ENCODE data around the gene TBCCD1.
"Not testable (repeated sequence)": the region's sequence is repeated elsewhere in the genome, so short reads cannot be mapped to it uniquely, and the experiment has no call there.

TBCCD1 gene

DNA sequence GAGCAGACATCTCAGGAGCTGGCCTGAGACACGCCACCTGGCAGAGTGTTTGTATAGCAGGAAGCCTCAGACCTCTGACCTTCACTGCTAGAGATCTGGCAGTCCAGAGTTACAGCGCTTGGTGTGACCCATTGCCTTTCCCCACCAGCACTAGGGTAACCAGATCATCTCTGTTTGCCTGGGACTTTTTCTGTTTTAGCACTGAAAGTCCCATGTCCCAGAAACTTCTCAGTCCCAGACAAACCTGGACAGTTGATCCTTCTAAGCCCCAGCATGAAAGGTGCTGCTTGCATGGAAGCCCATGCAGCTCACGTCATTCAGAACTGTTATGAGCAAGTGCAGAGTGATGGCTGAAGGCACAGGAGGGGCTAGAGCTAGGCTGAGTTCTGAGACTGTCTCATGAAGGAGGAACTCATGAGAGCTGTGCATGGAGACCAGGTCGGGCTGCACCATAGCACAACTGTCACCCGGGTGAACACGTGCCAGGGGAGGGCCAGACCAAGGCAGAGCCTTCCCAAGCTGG is 27.5 kb upstream of the TBCCD1 start:
- DNase-seq, result no peak

DNA sequence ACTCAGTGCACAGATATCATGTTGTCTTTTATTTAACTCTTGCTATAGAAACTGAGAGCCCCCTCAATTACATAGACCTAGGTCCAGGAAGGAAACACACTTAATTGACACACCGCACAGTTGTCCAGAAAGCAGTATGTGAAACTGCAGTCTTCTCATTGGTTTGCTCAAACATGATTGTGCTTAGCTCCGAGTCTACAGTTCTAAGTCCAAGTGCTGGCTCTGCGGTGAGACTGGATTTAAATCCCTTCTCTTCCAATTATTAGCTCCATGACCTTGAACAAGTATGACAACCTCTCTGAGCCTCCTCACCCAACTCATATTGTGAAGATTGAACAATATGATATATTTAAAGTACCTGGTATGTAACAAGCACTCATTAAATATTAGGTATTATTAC is 26.7 kb upstream of the TBCCD1 start:
- no peak for DNase-seq

DNA sequence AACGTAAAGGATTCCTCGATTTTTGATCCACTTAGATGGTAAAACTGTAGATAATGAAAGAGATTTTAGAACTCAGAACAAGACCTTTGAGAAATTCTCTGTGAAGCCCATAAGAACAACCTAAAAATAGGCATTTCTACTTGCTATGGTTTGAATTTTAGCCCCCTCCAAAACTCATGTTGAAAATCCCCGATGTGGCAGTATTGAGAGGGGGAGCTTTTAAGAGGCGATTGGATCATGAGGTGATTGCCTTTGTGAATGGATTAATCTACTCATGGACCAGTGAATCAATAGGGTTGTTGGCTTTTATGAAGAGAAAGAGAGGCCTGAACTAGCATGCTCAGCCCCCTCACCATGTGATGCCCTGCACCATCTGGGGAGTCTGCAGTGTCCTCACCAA is 25.5 kb upstream of the TBCCD1 start:
- DNase-seq, result no peak

DNA sequence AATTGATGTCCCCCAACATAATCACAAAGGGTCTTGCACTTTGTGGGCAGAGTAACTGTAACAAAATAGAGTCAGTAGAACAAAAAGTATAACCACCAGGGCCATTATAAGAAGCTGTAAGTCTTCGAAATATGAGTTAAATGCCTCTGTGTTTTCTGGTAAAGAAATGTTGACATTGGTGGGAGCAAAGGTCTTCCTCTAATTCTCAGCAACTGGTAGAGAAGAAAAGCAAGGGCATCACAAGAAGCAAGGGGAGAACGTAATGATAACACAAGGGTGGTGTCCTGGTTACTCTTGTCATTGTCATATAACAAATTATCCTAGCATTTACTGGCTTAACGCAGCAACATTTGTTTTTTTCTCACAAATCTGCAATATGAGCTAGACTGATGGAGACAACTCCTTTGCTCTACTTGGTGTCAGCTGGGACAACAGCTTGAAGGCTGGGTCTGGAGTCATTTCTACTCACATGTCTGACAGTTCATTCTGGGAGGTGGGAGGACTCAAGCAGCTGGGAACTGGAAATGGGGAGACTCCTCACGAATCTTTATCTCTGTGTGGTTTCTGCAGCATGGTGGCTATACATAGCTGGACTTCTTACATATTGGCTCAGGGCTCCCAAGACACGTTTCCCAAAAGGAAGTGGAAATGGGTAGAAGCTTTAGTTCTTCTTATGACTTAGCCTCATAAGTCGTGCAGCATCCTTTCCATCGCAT is 23.6 kb upstream of the TBCCD1 start:
- DNase-seq, result peak; percentile 10

DNA sequence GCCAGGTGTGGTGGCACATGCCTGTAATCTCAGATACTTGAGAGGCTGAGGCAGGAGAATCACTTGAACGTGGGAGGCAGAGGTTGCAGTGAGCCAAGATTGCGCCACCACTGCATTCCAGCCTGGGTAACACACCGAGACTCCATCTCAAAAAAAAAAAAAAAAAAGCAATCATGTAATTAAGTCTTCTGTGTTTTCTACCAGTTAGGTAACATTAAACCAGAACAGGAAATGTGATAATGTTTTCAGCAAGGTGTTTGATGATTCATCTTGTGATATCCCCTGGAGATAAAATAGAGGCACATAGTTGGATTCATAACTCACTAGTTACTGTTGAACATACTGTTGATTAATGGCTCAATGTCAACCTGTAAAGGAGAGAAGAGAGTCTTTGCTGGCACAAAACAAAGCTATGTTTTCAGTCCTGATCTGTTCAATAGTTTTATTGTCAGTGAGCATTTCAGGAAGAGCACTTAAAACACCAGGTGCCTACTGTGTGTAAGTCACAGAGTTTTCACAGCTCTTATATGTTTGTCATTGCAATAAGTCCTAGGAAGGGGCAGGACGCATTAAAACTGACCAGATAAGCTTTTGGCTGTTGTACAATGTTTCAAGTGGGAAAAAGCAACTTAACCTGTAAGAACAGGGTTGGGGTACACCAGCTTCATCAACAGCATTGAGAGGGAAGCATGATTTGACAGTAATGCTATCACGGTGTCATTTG is 22.9 kb upstream of the TBCCD1 start:
- no peak for DNase-seq

DNA sequence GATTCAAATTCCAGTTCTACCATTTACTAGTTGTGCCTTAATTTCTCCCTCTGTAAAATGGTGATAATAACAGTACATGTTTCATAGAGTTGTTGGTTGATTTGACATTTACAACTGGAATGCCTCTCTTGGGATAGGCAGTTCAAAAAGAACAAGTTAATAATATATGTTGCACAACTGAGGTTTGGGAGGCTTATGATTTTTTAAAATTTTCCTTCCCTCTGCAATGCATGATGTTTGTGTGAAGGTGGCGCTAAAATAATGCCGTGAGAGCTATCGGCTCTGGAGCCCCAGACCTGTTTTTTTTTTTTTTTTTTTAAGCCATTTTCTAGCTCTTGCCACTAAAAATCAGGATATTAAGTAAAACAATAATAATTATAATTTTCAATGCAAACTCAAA is 22.0 kb upstream of the TBCCD1 start:
- peak; percentile 39 for DNase-seq

DNA sequence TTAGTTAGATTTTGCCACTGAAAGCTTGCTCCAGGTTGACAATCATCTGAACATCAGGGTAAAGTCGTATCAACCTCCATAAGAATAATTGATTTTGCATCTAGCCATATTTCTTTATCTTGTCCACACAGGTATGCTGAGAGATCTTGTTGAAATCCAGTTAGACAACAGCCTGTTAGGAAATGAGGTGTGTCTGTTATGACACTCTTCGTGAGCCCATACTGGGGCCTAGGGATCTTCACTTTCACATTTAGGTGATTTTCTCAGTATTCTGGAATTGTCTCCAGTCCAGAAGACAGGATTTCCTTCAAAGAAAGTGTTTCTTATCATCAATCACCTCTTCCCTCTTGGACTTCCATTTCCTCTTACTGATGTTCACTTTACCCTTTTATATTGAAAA is 21.5 kb upstream of the TBCCD1 start:
- DNase-seq, result no peak

DNA sequence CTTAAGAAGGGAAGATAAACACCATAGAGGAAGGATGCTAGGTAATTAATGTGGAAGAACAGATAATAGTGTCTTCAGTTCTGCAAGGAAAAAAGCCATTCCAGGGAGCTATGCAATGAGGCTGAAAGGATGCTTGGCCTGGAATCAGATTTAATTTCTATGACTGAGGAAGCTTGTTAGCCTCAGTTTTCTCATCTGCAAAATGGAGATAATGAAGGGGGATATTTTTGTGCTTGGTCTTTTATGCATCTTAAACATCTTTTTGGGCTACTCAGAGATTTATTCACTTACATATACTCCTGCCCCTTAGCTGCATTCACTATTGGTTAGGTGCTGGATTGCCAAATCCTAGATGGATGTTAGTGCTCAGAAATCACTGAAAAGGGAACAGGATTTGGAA is 20.0 kb upstream of the TBCCD1 start:
- DNase-seq, result no peak

DNA sequence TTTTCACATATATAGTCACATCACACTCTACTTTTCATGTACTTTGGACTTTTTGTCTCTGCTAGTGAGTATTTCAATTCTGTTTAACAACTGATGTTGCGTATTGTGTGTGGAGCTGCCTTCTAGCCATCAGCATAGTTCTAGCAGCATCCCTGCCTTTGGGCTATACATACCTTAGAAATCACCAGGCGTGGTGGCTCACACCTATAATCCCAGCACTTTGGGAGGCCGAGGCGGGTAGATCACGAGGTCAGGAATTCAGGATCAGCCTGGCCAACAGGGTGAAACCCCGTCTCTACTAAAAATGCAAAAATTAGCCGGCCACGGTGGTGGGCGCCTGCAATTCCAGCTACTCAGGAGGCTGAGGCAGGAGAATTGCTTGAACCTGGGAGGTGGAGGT is 19.1 kb upstream of the TBCCD1 start:
- not testable (repeated sequence) for DNase-seq

DNA sequence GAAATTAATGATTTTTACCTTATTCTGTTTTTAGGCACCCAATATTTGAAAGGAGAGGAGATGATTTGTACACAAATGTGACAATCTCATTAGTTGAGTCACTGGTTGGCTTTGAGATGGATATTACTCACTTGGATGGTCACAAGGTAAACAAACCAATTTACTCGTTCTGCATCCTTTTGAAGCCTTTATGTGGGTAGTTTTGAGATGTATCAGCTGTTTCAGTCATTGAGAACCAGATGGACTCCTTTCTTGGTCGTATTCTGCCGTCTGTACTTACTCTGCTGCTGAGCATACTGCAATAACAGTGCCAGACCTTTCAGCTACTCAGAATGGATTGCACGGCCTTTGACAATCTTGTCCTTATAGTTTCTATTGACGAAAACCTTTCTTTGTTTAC is 16.7 kb upstream of the TBCCD1 start:
- no peak for DNase-seq

DNA sequence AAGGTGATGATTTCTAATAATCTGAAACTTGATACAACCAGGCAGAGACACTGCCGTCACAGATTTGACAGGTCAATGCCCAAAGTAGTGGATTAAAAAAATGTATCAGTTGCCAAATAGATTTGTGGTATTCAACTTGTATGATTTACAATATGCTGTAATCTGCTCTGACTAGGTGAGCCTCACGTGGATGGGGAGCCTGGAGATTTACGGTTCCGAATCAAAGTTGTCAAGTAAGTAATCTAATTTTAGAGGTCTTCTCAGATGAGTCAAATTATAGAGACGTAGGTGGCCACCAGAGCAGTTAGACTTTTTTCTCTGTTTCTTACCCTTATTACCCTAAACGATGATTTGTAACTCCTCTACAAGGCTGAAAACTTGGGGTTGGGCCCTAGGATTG is 15.4 kb upstream of the TBCCD1 start:
- no peak for DNase-seq

DNA sequence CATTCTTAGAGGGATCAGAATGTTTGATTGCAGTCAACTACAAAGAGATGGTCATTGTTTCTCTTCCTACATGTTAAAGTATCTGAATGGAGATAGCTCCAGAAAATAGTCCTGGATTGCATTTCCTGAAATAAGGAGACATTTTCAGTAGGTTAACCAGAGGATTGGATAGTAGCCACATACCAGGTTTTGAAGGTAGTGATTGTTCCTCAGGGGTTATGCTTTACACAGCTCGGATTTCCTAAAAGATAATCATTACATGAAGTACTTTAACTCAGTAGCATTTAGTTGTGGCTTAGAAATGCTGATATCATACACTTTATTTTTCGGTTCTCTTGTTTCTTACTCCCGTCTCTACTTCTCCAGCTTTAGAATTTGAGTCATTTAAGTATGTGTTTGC is 13.6 kb upstream of the TBCCD1 start:
- DNase-seq, result no peak

DNA sequence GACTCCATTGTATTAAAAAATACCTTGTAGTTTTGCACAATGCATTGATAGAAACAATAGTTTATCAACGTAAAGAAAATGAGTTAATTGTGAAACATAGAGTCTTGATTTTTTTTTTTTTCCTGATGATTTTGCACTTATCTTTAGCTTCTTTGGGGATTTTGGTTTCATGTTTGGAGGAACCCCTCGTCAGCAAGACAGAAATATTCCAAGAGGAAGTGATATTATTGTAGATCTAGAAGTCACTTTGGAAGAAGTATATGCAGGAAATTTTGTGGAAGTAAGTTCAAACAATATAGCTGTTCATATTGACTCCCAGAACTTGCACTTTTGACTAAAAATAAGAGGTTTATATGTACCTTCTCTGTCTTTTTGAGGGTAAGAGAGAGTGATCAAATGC is 10.4 kb upstream of the TBCCD1 start:
- DNase-seq, result no peak

DNA sequence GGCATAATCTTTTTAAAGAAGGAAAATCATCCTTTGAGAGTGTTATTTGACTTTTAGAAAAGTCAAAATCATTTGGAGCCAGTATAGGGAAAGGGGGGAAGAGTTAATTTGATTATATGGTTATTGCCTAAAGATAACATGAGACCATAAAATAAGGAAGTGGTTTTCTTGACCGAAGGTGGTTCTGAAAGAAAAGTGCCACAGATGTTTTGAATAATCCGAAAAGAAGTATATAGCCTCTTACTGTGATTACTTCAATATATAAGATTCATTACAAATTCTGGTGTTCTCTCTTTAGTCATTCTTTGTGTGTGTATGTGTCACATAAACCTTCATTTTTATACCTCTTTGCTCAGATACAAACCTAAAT is 4.5 kb upstream of the TBCCD1 start:
- peak; percentile 33 for DNase-seq

DNA sequence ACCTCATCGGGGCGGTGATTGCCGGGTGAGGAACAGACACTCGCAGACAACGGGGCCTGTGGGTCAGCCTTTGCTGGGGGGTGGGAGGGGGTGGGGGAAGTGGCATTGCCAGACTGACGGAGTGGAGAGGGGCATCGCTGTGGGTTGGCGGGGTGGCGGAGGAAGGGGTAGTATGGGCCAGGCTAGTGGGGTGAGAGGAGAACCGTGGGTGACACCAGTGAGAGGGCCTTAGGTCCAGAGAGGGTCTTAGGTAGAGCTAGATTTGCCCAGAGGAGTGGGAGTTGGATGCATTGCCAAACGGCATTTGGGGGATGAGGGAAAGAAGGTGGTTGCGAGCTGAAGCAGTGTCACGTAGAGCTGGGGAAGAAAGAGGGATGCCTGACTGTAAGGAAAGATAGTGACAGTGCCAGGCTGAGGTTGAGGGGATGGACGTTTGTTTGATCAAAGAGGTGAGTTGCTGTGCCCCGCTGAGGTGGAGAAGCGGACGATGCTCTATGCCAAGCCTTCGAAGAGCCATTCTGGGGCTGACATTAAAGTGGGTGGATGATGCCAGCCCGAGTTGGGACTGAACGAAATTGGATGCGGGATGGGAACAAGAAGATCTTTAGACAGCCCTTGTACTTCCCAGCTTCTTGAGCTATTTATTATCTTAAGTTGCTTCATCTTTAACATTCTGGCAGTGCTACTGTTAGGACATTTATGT is 4.0 kb upstream of the TBCCD1 start:
- no peak for DNase-seq

DNA sequence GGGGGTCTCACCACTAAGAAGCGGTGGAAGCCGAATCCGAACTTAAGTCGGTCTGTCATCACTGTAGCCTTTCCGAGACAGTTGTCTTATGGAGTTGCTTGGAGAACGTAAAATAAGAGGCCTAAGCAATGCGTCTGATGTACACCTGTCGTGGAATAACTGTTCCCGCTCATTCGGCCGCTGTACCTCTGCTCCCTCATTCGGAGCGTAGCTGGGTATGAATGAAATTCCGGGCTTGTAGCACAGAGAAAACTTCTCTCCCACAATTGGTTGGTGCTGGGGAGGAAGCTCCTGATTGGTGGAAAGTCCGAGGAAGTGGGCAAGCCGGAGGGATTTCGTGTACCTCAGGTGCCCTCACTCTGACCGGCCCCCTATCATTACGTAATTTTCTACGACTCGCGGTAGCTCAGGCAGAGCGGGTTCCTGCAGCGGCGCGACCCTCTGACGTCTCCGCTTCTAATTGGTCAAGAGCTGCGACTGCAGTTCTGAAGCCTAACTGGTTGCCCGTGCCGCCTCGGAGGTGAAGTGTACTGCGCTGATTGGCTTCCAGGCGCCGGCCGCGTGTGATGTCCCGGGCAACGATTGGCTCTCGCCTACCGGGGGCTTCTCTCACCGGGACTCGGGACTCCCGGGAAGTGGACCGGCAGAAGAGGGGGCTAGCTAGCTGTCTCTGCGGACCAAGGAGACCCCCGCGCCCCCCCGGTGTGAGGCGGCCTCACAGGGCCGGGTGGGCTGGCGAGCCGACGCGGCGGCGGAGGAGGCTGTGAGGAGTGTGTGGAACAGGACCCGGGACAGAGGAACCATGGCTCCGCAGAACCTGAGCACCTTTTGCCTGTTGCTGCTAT is 3.2 kb upstream of the TBCCD1 start, which contains the start of gene DNAJB11:
Gene DNAJB11, plus strand, starts transcription at position 625 of the 845 bp plus-strand sequence. Its CDS starts 178 bp downstream, at position 803.
- DNase-seq, result peak; percentile 100

DNA sequence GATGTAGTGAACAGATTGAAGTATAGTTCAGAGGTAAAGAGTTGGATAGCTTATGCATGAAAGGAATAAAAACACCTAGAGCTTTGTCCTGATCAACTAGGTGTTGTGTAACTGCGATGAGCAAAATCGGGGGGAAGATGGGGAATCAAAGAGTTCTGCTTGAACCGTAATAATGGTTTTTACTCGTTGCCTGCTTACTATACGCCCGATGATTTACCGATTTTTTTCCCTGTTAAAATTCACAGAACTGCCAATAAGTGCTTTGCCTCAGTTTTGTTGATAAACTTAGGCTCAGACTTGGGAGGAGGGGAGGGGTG is 2.6 kb upstream of the TBCCD1 start:
- no peak for DNase-seq

DNA sequence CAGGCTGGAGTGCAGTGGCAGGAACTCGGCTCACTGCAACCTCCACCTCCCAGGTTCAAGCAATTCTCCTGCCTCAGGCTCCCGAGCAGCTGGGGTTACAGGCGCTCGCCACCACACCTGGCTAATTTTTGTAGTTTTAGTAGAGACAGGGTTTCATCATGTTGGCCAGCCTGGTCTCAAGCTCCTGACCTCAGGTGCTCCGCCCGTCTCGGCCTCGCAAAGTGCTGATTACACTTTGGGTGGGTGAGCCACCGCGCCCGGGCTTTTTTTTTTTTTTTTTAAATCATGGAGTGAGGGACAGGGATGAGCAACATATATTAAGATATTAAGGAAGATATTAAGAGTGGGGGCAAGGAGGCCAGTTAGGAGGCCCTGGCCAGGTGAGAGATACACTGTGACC is 2.2 kb upstream of the TBCCD1 start:
- DNase-seq, result not testable (repeated sequence)

DNA sequence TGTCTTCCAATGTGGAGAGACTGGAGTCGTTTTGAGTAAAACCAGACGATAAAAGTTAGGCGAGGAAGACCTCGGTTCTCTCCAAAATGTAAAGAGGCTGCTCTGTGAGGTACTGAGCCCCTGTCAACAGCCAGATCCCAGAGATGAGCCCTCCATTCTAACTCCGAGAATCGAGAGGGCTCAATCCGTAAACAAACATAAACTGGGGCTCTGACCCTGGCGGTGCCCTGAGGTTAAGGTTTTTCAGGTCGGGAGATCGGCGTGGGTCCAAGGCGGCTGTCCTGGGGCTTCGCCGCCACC is 417 bp downstream of the TBCCD1 start:
- DNase-seq, result peak; percentile 35

DNA sequence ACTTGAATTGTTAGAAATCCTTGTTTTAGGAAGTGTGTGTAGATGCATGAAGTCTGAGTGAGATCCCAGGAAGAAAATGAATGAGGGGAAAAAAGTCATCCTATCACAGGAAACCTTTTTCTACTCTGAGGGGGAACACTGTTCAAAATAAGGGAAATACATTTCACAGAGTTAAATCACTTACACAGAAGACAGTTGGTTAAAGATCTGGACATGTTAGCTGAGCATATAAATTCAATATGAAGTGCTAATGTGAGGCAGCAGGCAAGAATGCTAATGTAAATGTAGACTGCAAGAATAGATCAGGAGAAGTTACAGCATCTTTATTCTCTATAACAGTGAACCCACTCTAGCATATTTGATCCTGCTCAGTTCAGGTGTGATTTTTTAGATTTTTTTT is 2.6 kb downstream of the TBCCD1 start:
- DNase-seq, result no peak

DNA sequence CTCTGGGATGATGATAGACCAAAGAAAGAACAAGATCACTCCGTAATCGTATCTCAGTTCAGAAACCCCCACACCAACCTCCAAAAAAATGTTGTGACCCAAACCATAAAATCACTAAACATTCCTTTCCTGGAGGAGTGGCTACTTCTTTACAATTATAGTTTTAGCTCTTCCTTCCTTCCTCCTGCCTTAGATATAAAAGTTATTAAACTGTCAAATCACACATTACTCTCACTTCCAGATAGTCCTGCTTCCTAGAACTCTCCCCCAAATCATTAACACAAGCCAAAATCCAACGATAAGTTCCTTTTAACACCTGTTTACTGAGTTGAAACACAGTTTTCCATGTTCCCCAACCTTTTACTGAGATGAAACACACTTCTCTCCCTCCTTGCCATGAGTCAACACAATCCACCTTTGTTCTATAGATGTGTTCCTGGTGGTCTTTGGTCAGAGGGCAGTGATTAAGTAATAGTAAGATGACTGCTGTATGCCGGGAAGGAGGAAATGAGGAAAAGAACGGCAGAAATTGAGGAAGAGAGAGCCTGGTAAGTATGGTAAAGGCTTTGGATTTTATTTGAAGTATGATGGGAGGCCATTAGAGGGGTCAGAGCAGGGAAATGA is 14.6 kb downstream of the TBCCD1 start:
- peak; percentile 27 for DNase-seq

DNA sequence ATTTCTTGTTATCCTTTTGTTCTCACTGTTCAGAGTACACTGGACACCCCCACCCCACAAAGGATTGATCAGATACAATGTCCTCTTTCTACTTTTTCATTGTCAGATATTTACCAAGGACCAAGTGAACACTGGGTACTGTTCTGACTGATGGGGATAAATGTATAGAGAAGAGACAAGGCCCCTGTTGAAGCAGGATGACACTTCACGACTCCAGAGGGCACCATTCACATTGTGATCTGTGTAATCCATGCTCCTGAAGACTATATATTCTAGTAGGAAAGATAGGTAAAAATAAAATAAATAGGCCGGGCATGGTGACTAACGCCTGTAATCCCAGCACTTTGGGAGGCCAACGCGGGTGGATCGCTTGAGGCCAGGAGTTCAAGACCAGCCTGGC is 15.8 kb downstream of the TBCCD1 start:
- no peak for DNase-seq

DNA sequence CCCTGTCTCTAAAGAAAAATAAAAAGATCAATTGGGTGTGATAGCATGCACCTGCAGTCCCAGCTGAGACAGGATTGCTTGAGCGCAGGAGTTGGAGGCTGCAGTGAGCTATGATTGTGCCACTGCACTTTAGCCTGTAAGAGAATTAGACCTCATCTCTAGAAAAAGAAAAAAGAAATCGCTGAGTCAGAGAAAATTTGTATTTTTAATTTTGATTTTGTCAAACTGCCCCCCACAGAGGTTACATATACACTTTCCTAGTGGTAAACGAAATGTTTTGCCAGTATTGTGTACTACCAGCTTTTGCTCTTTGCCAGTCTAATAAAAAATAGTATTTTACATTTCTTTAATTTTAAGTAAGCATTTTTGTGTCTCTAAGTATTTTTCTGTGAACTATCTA is 17.6 kb downstream of the TBCCD1 start:
- DNase-seq, result no peak

Data from MV-4-11 (cell line).